Esophagus squamous epithelium (tissue), 5 donors: ENCODE data around the gene MPG. TPM values are rescaled to one million over a fixed set of nuclear protein-coding genes. Genes with fewer than 3 reads are reported as not detected.
A peak's percentile ranks its signal among the peaks of the same experiment; 100 is the strongest.

ENCODE experiments used
- DNase-seq: peaks from one replicate; lab custom pipeline; 2025; lab: John Stamatoyannopoulos, UW
- H3K27ac ChIP-seq, 4 donors: fragments of 200-600 bp; sonication (generic); one replicate each; pipeline ENCODE4 v1.5.1; 2016 to 2019; ENCODE audit warnings: mild to moderate bottlenecking in 1 of 4
- H3K27me3 ChIP-seq, 4 donors: fragments of 200-600 bp; sonication (generic); 1 replicate in 3 of 4; 2 replicates in 1 of 4; pipeline versions ENCODE4 v1.5.1 to v1.6.0; 2017 to 2021; ENCODE audit warnings: antibody characterized with exemption in 1 of 4
- H3K36me3 ChIP-seq, 3 donors: fragments of 200-600 bp; sonication (generic); one replicate each; pipeline ENCODE4 v1.5.1; 2016 to 2019
- H3K4me1 ChIP-seq, 3 donors: fragments of 200-600 bp; sonication (generic); one replicate each; pipeline ENCODE4 v1.5.1; 2017 to 2019
- H3K4me3 ChIP-seq, 4 donors: fragments of 200-600 bp; sonication (generic); 1 replicate in 3 of 4; 2 replicates in 1 of 4; pipeline ENCODE4 v1.5.1; 2016 to 2019; ENCODE audit warnings: mild to moderate bottlenecking in 2 of 4, moderate library complexity in 1 of 4
- H3K9me3 ChIP-seq, 3 donors: fragments of 200-600 bp; sonication (generic); one replicate each; pipeline ENCODE4 v1.5.1; 2016 to 2019
- CTCF ChIP-seq, 6 experiments: fragments of 450-650 bp in 4 of 6; fragments of 200-600 bp in 2 of 6; sonication (generic) in 2 of 6; IDR thresholded peaks; one replicate each; pipeline ENCODE4 v1.5.1; 2016 to 2019; ENCODE audit warnings: antibody characterized with exemption in 6 of 6, mild to moderate bottlenecking in 4 of 6, moderate library complexity in 4 of 6
- POLR2A ChIP-seq, 4 donors: fragments of 450-650 bp; IDR thresholded peaks; one replicate each; pipeline ENCODE4 v1.6.1; 2017; ENCODE audit warnings: antibody characterized with exemption in 4 of 4, mild to moderate bottlenecking in 4 of 4, moderate library complexity in 3 of 4
- WGBS, 2 donors: methylation state at CpG; one replicate each; pipeline ENCODE4 v1.1.5; 2018; 5-methylcytosine and 5-hydroxymethylcytosine counted together
- intact Hi-C: fragments of 100-400 bp; cut with DNase I; formaldehyde crosslinking; loops from one replicate; pipeline ENCODE4 v1.15.0; 2022
- total RNA-seq, 4 donors: library from RNA; depleted of rRNA; stranded (reverse); fragments of >200 nt; gene quantifications; one replicate each; pipeline ENCODE4 v1.1.0, GENCODE V29; 2016
- donor health status: DM: yes; HTN: yes; CAD: no.

Gene MPG
- total RNA-seq, 4 donors from 2014 or later = 47.4 to 72.1 (median 68.3) TPM

GRCh38 chr16:71210-71539 lies 6.8 kb upstream of the MPG start:
- peak overlapping the region; percentile 55 to 91 (median 81) for H3K4me3 ChIP-seq
- no peaks in the 10 kb centered on the region for H3K36me3 ChIP-seq
- DNase-seq = no peak
- TF ChIP-seq POLR2A (IDR thresholded peaks at IDR 0.05) (no peak), CTCF (IDR thresholded peaks at IDR 0.05) (no peak)
- H3K27me3 ChIP-seq = peaks cover 0 to 15% (median 0%) of the 10 kb centered on the region in 4 donors
- H3K27ac ChIP-seq = peak overlapping the region; percentile 94 to 98 (median 96)
- peaks cover 40 to 93% (median 62%) of the 10 kb centered on the region in 3 donors for H3K4me1 ChIP-seq
- WGBS, 2 donors = 0 to 57% methylated on average over 1 of the region's 5 CpGs
- no peaks in the 10 kb centered on the region for H3K9me3 ChIP-seq
- intact Hi-C loops = no loop called here

- Histone ChIP-seq H3K4me1 (peaks cover 46 to 93% (median 62%) of the 10 kb centered on the region in 3 donors), H3K4me3 (peak overlapping the region; percentile 55 to 91 (median 81)), H3K9me3 (no peaks in the 10 kb centered on the region), H3K27me3 (peaks cover 0 to 15% (median 0%) of the 10 kb centered on the region in 4 donors), H3K27ac (peak overlapping the region; percentile 94 to 98 (median 96)), H3K36me3 (no peaks in the 10 kb centered on the region)
- DNase-seq = no peak
- WGBS, 2 donors = 5 to 13% methylated on average over 3 to 15 of the region's 57 CpGs
- TF ChIP-seq CTCF (IDR thresholded peaks at IDR 0.05) (peak in 2 of 6 experiments; percentile 10 to 21), POLR2A (IDR thresholded peaks at IDR 0.05) (peak in 2 of 4 donors; percentile 34 to 62)
- intact Hi-C loops = no loop called here
Observed at GRCh38 chr16:71540-72401, 6.3 kb upstream of the MPG start.

- peak within 1 kb of the TSS; percentile 55 to 91 (median 81) for H3K4me3 ChIP-seq
- TF ChIP-seq POLR2A (IDR thresholded peaks at IDR 0.05) (peak in 2 of 4 donors; percentile 17 to 25), CTCF (IDR thresholded peaks at IDR 0.05) (no peak)
- H3K4me1 ChIP-seq = peaks cover 56 to 93% (median 72%) of the 10 kb centered on the region in 3 donors
- DNase-seq = no peak
- WGBS, 2 donors = 41 to 51% methylated on average over 12 to 16 of the region's 62 CpGs
- peak within 1 kb of the TSS; percentile 94 to 98 (median 96) for H3K27ac ChIP-seq
- intact Hi-C loops = no loop called here
- no peaks in the 10 kb centered on the region for H3K36me3 ChIP-seq
- H3K27me3 ChIP-seq = peaks cover 0 to 15% (median 0%) of the 10 kb centered on the region in 4 donors
- H3K9me3 ChIP-seq = no peaks in the 10 kb centered on the region
Observed at GRCh38 chr16:72561-73548, 5.2 kb upstream of the MPG start, which contains the start of gene RHBDF1. Gene RHBDF1 (minus strand): TSS chr16:72631. CDS start chr16:65015, 7,616 bp downstream.

- WGBS, 2 donors = 33 to 62% methylated on average over 3 to 10 of the region's 12 CpGs
- intact Hi-C loops = no loop called here
- peaks cover 56 to 88% (median 64%) of the 10 kb centered on the region in 3 donors for H3K4me1 ChIP-seq
- H3K9me3 ChIP-seq = no peaks in the 10 kb centered on the region
- no peak overlapping the region for H3K4me3 ChIP-seq
- DNase-seq = no peak
- TF ChIP-seq CTCF (IDR thresholded peaks at IDR 0.05) (no peak), POLR2A (IDR thresholded peaks at IDR 0.05) (no peak)
- H3K27ac ChIP-seq = peak overlapping the region in 3 of 4 donors; percentile 81 to 98 (median 96)
- H3K36me3 ChIP-seq = peaks cover 0 to under 1% (median 0%) of the 10 kb centered on the region in 3 donors
- peaks cover 0 to 15% (median 0%) of the 10 kb centered on the region in 4 donors for H3K27me3 ChIP-seq
Observed at GRCh38 chr16:74051-74746, 3.8 kb upstream of the MPG start.
